IMR-90 (cell line): ENCODE data around the gene RAB37.

Experiments used
- CTCF ChIP-seq: conservative IDR thresholded peaks from 2 replicates; pipeline ENCODE4 v1.5.1; 2012; ENCODE audit warnings: mild to moderate bottlenecking, low read depth, low read length, improper control_type of control experiment
- POLR2A ChIP-seq: IDR thresholded peaks from 2 replicates; pipeline ENCODE4 v1.6.1; 2012; ENCODE audit warnings: mild to moderate bottlenecking, low read depth, low read length
- RAD21 ChIP-seq: IDR thresholded peaks from 2 replicates; pipeline ENCODE4 v1.6.1; 2012; ENCODE audit warnings: low read length, improper control_type of control experiment

- TF ChIP-seq CTCF (no peak), POLR2A (no peak), RAD21 (no peak)
These were observed 7.2 kb upstream of the RAB37 start for GRCh38 chr17:74729866-74730265.
